Lower lobe of right lung (tissue), 2 donors: ENCODE data around the gene TMEM218. TPM values are rescaled to one million over a fixed set of nuclear protein-coding genes. Genes with fewer than 3 reads are reported as not detected.

Experiments used
- ATAC-seq, 2 donors: fragments of 200-7000 bp; cut with Tn5 transposase; one replicate each; pipeline ENCODE4 v1.9.1; 2020 to 2022; ENCODE audit warnings: mild to moderate bottlenecking in 2 of 2, moderate library complexity in 2 of 2
- DNase-seq: peaks from one replicate; pipeline ENCODE4 v3.0.0-alpha.2; 2020
- H3K27ac ChIP-seq: fragments of 200-600 bp; one replicate; pipeline ENCODE4 v1.8.0; 2022
- H3K27me3 ChIP-seq: fragments of 200-600 bp; one replicate; pipeline ENCODE4 v1.8.0; 2022; ENCODE audit warnings: low read depth
- H3K36me3 ChIP-seq: fragments of 200-600 bp; one replicate; pipeline ENCODE4 v1.8.0; 2022; ENCODE audit warnings: mild to moderate bottlenecking
- H3K4me1 ChIP-seq: fragments of 200-600 bp; one replicate; pipeline ENCODE4 v1.8.0; 2022
- H3K4me3 ChIP-seq: fragments of 200-600 bp; one replicate; pipeline ENCODE4 v1.8.0; 2022; ENCODE audit warnings: mild to moderate bottlenecking
- H3K9me3 ChIP-seq: fragments of 200-600 bp; one replicate; pipeline ENCODE4 v1.8.0; 2022
- CTCF ChIP-seq: fragments of 200-600 bp; IDR thresholded peaks from one replicate; pipeline ENCODE4 v1.8.0; 2022; ENCODE audit warnings: antibody characterized with exemption, mild to moderate bottlenecking
- intact Hi-C: fragments of 100-400 bp; cut with DNase I; formaldehyde crosslinking; loops from one replicate; pipeline ENCODE4 v1.11.0; 2022
- total RNA-seq: library from RNA; stranded (reverse); fragmentation: NEBNext Ultra II Directional; extraction: Animal tissue kit (Norgen Biotek cat#: 25700); gene quantifications from one replicate; pipeline ENCODE4 v1.2.1, GENCODE V29; 2021
- donor health status: DM: no; HTN: yes; CAD: no; lungs with severe emphysema.

The TMEM218 gene
- total RNA-seq, 1 donor from 2014 or later: 20.5 TPM

- intact Hi-C loops: no loop called here
- Histone ChIP-seq H3K36me3 (no peaks in the 10 kb centered on the region), H3K27ac (no peak overlapping the region), H3K9me3 (no peaks in the 10 kb centered on the region), H3K27me3 (peaks cover 6% of the 10 kb centered on the region), H3K4me3 (no peak overlapping the region), H3K4me1 (no peaks in the 10 kb centered on the region)
- TF ChIP-seq CTCF: no peak
- DNase-seq (no peak), ATAC-seq (no peak)
Observed at GRCh38 chr11:125147280-125147679, 35.9 kb upstream of the TMEM218 start.

- no peaks in the 10 kb centered on the region for H3K36me3 ChIP-seq
- no peak for TF ChIP-seq CTCF
- H3K4me3 ChIP-seq: no peak overlapping the region
- intact Hi-C loops: no loop called here
- ATAC-seq: no peak
- peaks cover 14% of the 10 kb centered on the region for H3K27me3 ChIP-seq
- no peak overlapping the region for H3K27ac ChIP-seq
- peaks cover 7% of the 10 kb centered on the region for H3K4me1 ChIP-seq
- no peaks in the 10 kb centered on the region for H3K9me3 ChIP-seq
- DNase-seq: no peak
Observed at GRCh38 chr11:125146232-125146631, 34.8 kb upstream of the TMEM218 start.

- Histone ChIP-seq H3K4me3 (no peak overlapping the region), H3K4me1 (peaks cover 8% of the 10 kb centered on the region), H3K27ac (no peak overlapping the region), H3K36me3 (no peaks in the 10 kb centered on the region), H3K9me3 (no peaks in the 10 kb centered on the region), H3K27me3 (peaks cover 24% of the 10 kb centered on the region)
- intact Hi-C loops: loop anchor here (5.0 kb wide), 1 partner anchor 180 kb away; no protein-coding TSS in a partner anchor
- peak; percentile 98 for TF ChIP-seq CTCF
- DNase-seq (peak; percentile 65), ATAC-seq (peak; percentile 87 to 89)
Observed at GRCh38 chr11:125141686-125142535, 30.5 kb upstream of the TMEM218 start.

- intact Hi-C loops: loop anchor here (5.0 kb wide), 1 partner anchor 179 kb away; no protein-coding TSS in a partner anchor
- no peak for ATAC-seq
Observed at GRCh38 chr11:125141178-125141577, 29.8 kb upstream of the TMEM218 start.

GRCh38 chr11:125140233-125140632 is 28.8 kb upstream of the TMEM218 start:
- TF ChIP-seq CTCF: no peak
- ATAC-seq: no peak
- H3K27me3 ChIP-seq: peaks cover 24% of the 10 kb centered on the region
- no peak for DNase-seq
- intact Hi-C loops: loop anchor here (5.0 kb wide), 1 partner anchor 178 kb away; no protein-coding TSS in a partner anchor
- no peak overlapping the region for H3K4me3 ChIP-seq
- H3K27ac ChIP-seq: no peak overlapping the region
- H3K36me3 ChIP-seq: no peaks in the 10 kb centered on the region
- H3K9me3 ChIP-seq: no peaks in the 10 kb centered on the region
- H3K4me1 ChIP-seq: peaks cover 8% of the 10 kb centered on the region

More at GRCh38 chr11:125141178-125141577, 29.8 kb upstream of the TMEM218 start:
- no peaks in the 10 kb centered on the region for H3K9me3 ChIP-seq
- H3K4me3 ChIP-seq: no peak overlapping the region
- H3K4me1 ChIP-seq: peaks cover 8% of the 10 kb centered on the region
- no peak for DNase-seq
- no peak for TF ChIP-seq CTCF
- no peaks in the 10 kb centered on the region for H3K36me3 ChIP-seq
- H3K27me3 ChIP-seq: peaks cover 24% of the 10 kb centered on the region
- H3K27ac ChIP-seq: no peak overlapping the region
